MCF 10A (cell line): ENCODE measurements around the gene GAS6. TPM values are rescaled to one million over a fixed set of nuclear protein-coding genes. Genes with fewer than 3 reads are reported as not detected.

ENCODE experiments used
- BruUV-seq: library from RNA; stranded (reverse); fragments of 400-500 nt; replicated peaks from 2 replicates; lab custom pipeline; 2021; lab: Mats Ljungman, UMichigan
- CTCF ChIA-PET: fragments of 300-600 bp; sonication (Branson Sonifier 250); formaldehyde crosslinking; extraction: SDS; loops from one replicate; lab custom pipeline; 2021; ENCODE audit warnings: antibody characterized with exemption, inconsistent platforms; lab: Yijun Ruan, JAX
- POLR2A ChIA-PET: fragments of 300-600, 350-650 bp; sonication (Branson Sonifier 250); formaldehyde crosslinking; extraction: SDS; loops from one replicate; lab custom pipeline; 2020; ENCODE audit warnings: antibody characterized with exemption, inconsistent platforms; lab: Yijun Ruan, JAX
- DNase-seq: peaks from one replicate; pipeline ENCODE4 v3.0.0-alpha.2; 2018; ENCODE audit not compliant: unreplicated experiment
- H3K27ac Mint-ChIP-seq: one replicate; pipeline ENCODE4 v1.8.0; 2022; ENCODE audit warnings: mild to moderate bottlenecking, low read depth, mixed read lengths; ENCODE audit not compliant: unreplicated experiment
- H3K27me3 Mint-ChIP-seq: one replicate; pipeline ENCODE4 v1.8.0; 2022; ENCODE audit warnings: mixed read lengths; ENCODE audit not compliant: insufficient read depth, unreplicated experiment
- H3K36me3 Mint-ChIP-seq: one replicate; pipeline ENCODE4 v1.8.0; 2022; ENCODE audit warnings: mild to moderate bottlenecking, moderate library complexity, mixed read lengths; ENCODE audit not compliant: insufficient read depth, unreplicated experiment
- H3K4me1 Mint-ChIP-seq: one replicate; pipeline ENCODE4 v1.8.0; 2022; ENCODE audit warnings: mixed read lengths; ENCODE audit not compliant: insufficient read depth, unreplicated experiment
- H3K4me3 Mint-ChIP-seq: one replicate; pipeline ENCODE4 v1.8.0; 2022; ENCODE audit warnings: mild to moderate bottlenecking, moderate library complexity, mixed read lengths; ENCODE audit not compliant: unreplicated experiment
- H3K9me3 Mint-ChIP-seq: one replicate; pipeline ENCODE4 v1.8.0; 2022; ENCODE audit warnings: mixed read lengths; ENCODE audit not compliant: unreplicated experiment
- CTCF ChIP-seq: fragments of 200-600 bp; IDR thresholded peaks from one replicate; pipeline ENCODE4 v1.8.0; 2022; ENCODE audit warnings: antibody characterized with exemption, mild to moderate bottlenecking; ENCODE audit not compliant: unreplicated experiment
- intact Hi-C: fragments of 100-400 bp; cut with micrococcal nuclease; formaldehyde crosslinking; loops from 2 replicates; pipeline ENCODE4 v1.14.1; 2022
- total RNA-seq: library from RNA; stranded (reverse); gene quantifications from 2 replicates; pipeline ENCODE4 v1.2.3, GENCODE V29; 2022

The GAS6 gene
- total RNA-seq, 1 experiment from 2014 or later, result 92.3 TPM

GRCh38 chr13:113879494-113880360 is 15.9 kb upstream of the GAS6 start:
- intact Hi-C loops, result no loop called here
- Mint-ChIP-seq H3K4me3 (no peak overlapping the region), H3K9me3 (no peaks in the 10 kb centered on the region), H3K27ac (no peak overlapping the region), H3K27me3 (no peaks in the 10 kb centered on the region), H3K4me1 (no peaks in the 10 kb centered on the region), H3K36me3 (no peaks in the 10 kb centered on the region)
- no TSS peak for BruUV-seq
- POLR2A ChIA-PET, result no interaction called here
- CTCF ChIA-PET, result interaction anchor here (0.9 kb wide), 1 partner anchor 66 kb away, joined by 3 read pairs; no protein-coding TSS in a partner anchor
- no peak for TF ChIP-seq CTCF
- no peak for DNase-seq

GRCh38 chr13:113879017-113879416 is 15.1 kb upstream of the GAS6 start:
- H3K27me3 Mint-ChIP-seq, result no peaks in the 10 kb centered on the region
- ChIA-PET POLR2A (no interaction called here), CTCF (interaction anchor here (0.9 kb wide), 1 partner anchor 67 kb away, joined by 3 read pairs; no protein-coding TSS in a partner anchor)
- no peak overlapping the region for H3K27ac Mint-ChIP-seq
- DNase-seq, result no peak
- H3K36me3 Mint-ChIP-seq, result no peaks in the 10 kb centered on the region
- BruUV-seq, result no TSS peak
- no peak for TF ChIP-seq CTCF
- H3K9me3 Mint-ChIP-seq, result no peaks in the 10 kb centered on the region
- no peaks in the 10 kb centered on the region for H3K4me1 Mint-ChIP-seq
- H3K4me3 Mint-ChIP-seq, result no peak overlapping the region
- intact Hi-C loops, result no loop called here

- Mint-ChIP-seq H3K27ac (no peak overlapping the region), H3K36me3 (no peaks in the 10 kb centered on the region), H3K9me3 (no peaks in the 10 kb centered on the region), H3K4me3 (no peak overlapping the region), H3K27me3 (no peaks in the 10 kb centered on the region), H3K4me1 (no peaks in the 10 kb centered on the region)
- no TSS peak for BruUV-seq
- intact Hi-C loops, result no loop called here
- ChIA-PET POLR2A (no interaction called here), CTCF (no interaction called here)
- TF ChIP-seq CTCF, result no peak
- DNase-seq, result no peak
Observed at GRCh38 chr13:113877149-113877990, 13.5 kb upstream of the GAS6 start.
